HFF-Myc (cell line): ENCODE measurements around the gene SV2A.

Source experiments
- DNase-seq: peaks from one replicate; pipeline ENCODE4 v3.0.0-alpha.2; 2011; ENCODE audit warnings: low read depth; ENCODE audit errors: extremely low read depth
- H3K4me3 ChIP-seq: replicated peaks from 2 replicates; pipeline ENCODE4 v1.5.1; 2011; ENCODE audit warnings: low read depth, mild to moderate bottlenecking, control low read depth, low read length
- TF ChIP-seq, protein P1 (sequence below): IDR thresholded peaks from 2 replicates; pipeline ENCODE4 v1.5.1; 2012; ENCODE audit warnings: mild to moderate bottlenecking, low read depth, low read length, control low read depth; ENCODE audit errors: missing control alignments

The SV2A gene

DNA sequence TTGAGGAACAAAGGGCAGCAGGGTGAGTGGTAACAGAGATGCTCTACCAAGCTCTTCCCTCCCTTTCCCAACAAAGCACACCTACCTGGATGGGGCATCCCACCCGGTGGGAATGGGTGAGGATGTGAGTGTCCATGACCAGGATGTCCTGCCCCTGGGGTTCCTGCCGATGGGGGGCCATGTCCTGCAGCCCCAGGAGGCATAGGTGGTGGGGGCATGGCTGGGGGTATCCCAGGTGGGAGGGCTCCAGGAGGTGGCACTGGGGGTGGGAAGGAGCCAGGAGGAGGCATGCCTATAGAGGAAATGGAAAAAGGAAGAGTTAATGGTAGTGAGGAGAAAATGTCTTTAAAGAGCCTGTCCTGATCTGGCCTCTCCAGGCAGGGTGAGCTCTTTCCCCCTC lies 8.1 kb upstream of the SV2A start:
- peak overlapping the region; percentile 93 for H3K4me3 ChIP-seq
- DNase-seq: no peak
- TF ChIP-seq, protein P1, sequence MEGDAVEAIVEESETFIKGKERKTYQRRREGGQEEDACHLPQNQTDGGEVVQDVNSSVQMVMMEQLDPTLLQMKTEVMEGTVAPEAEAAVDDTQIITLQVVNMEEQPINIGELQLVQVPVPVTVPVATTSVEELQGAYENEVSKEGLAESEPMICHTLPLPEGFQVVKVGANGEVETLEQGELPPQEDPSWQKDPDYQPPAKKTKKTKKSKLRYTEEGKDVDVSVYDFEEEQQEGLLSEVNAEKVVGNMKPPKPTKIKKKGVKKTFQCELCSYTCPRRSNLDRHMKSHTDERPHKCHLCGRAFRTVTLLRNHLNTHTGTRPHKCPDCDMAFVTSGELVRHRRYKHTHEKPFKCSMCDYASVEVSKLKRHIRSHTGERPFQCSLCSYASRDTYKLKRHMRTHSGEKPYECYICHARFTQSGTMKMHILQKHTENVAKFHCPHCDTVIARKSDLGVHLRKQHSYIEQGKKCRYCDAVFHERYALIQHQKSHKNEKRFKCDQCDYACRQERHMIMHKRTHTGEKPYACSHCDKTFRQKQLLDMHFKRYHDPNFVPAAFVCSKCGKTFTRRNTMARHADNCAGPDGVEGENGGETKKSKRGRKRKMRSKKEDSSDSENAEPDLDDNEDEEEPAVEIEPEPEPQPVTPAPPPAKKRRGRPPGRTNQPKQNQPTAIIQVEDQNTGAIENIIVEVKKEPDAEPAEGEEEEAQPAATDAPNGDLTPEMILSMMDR: no peak

DNA sequence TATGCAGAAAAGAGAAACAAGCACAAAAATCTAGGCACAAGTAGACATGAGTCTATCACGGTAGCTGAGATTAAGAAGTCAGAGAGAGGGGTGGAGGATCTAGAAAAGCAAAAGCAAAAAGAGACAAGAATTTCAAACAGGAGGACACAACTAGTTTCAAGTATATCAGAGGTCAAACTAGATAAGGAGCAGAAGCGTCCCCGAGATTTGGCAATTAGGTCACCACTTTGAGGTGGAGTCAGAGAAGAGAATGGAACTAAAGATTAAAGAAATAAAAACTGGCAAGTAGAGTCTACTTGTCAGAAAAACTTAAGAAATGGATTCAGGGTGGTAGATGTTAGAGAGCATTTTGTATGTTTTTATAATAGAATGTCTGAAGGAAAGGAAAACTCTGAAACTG lies 7.7 kb upstream of the SV2A start:
- DNase-seq: no peak
- H3K4me3 ChIP-seq: no peak overlapping the region; the same call in 1 of the 2 replicates
- TF ChIP-seq, protein P1: no peak

DNA sequence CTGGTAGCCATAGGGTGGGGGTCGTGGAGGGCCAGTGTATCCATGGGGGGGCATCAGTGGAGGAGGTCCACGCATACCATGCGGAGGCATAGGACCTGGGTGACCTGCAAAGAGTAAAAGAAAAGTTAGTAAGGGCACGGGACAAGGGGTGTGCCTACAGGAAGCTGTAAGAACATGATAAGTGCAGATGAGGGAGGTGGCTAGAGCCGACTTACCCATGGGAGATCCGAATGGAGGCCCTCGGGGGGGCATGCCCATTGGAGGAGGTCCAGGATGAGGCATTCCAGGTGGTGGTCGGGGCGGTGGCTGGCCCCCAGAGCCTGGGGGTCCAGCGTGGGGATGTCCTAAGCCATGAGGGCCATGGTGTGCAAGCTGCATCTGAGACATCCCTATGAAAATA lies 6.0 kb upstream of the SV2A start:
- TF ChIP-seq, protein P1: no peak
- H3K4me3 ChIP-seq: no peak overlapping the region
- no peak for DNase-seq

DNA sequence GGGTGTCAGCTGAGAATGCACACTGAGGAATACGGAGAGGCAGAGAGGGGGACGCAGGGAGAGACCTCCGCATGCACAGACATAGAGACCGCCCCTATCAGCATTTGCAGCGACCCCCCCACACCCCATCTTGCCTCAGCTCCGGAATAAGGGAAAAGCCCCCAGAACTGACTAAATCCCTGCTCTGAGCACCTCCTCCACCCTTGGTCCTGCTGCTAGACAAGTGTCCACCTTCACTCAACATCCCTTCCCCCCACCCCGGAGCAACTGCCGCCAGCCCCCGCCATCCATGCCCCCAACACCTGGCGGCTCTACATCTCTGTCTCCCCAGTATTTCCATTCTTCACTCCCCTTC lies 769 bp downstream of the SV2A start:
- H3K4me3 ChIP-seq: peak overlapping the region; percentile 75
- DNase-seq: no peak
- TF ChIP-seq, protein P1: no peak

DNA sequence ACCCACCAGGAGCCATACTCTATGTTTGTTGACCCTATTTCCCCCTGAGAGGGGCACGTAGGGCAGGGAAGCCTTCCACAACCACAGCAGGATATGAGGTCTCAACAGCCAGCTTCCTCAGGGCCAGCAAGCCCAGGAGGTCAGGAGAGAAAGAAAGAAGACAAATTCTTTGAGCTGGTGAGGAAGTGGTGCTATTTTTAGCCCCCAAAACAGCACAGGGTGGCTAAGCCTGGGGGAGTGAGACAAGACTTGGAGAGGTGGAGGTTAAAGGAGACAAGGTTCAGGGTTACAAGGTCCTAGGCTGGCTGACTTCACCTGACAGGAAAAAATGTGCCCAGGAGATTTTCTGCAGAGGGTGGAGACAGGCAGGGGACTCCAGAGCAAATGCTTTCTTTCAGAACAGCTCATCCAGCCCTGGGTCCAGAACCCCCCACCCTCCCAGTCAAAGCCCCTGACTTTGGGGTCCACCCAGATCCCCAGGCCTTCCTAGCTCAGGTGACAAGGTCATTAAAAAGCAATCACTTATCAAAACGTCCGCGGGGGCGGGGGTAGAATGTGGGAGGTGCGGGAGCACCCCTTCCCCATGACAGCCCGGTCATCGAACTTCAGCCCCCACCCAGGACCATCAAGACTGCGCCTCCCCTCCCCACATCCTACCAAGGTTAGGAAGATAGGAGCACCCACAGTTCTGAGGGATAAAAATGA lies 1.3 kb downstream of the SV2A start:
- peak overlapping the region; percentile 75 for H3K4me3 ChIP-seq
- TF ChIP-seq, protein P1: no peak
- no peak for DNase-seq

DNA sequence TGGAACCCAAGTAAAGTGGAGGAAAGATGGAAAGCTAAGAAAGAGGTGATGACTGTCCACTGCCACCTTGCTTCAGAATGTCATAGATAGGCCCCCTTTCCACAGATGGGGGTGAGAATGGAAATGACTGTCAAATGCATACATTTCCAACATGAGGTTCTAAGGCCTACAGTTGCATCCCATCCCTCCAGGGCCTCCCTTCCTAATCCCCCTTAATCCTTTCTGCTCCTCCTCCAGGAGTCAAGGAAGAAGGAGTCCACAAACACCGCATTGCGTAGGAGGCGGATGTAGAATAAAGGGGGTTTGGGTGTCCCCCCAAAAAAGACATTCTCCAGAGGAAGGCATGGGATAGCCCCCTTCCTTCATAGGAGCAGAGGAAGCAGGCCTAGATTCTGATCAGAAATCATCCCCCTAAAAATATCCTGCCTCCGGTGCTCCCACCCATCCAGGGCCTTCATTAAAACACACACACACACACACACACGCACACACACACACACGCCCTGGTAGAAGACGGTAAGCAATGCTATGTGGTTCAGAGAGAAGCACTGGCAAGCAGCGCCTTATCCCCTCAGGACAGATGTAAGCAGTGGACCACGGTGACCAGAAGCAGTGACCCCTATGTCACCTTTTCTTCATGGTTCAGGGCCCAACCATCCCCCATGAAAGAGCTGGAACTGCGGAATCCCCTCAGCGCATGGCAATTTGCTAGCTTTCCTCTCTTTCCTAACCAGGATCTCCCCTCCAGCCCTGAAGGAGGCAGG lies 2.0 kb downstream of the SV2A start:
- DNase-seq: no peak
- no peak overlapping the region for H3K4me3 ChIP-seq
- TF ChIP-seq, protein P1: no peak

DNA sequence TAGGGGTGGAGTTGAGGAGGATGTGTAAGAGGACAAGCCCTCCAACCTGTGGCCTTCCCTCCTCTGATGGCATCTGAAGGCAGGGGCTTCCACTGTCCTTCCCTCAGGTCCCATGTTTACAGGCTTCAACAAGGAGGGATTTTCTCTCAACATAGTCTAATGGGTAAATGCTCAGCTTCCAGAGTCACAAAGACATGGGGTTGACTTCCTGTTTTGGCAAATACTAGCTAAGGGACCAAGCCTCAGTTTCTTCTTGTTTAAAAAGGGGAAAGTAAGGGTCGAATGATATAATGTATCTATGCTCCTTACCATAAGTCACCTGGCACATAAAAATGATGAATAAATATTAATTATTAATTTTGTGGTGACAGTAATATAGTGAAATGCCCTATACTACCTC lies 3.1 kb downstream of the SV2A start:
- TF ChIP-seq, protein P1: no peak
- no peak overlapping the region for H3K4me3 ChIP-seq
- no peak for DNase-seq
